Right lung (tissue), 10 donors: ENCODE measurements around the gene PECR. TPM values are rescaled to one million over a fixed set of nuclear protein-coding genes. Genes with fewer than 3 reads are reported as not detected.
A peak's percentile ranks its signal among the peaks of the same experiment; 100 is the strongest.

Source experiments
- DNase-seq, 2 donors: peaks; one replicate each; pipeline ENCODE4 v3.0.0-alpha.2; 2013
- long read RNA-seq, 8 donors: transcript quantifications; one replicate each; lab custom pipeline, GENCODE V29; 2026
- polyA plus RNA-seq, 5 donors: library from polyadenylated mRNA; unstranded; fragments of 120-200 nt; gene quantifications; one replicate each; pipeline versions ENCODE4 v1.2.1 to v1.2.3, GENCODE V29; 2013; ENCODE audit warnings: inconsistent platforms in 1 of 5, low replicate concordance in 1 of 5; ENCODE audit not compliant: insufficient read length in 5 of 5, insufficient read depth in 1 of 5

Gene PECR
- 10 to 100 TPM in 4 of 5 donors, 1 to 10 TPM in 1; 8.4 to 12.9 (median 12.2) TPM for polyA plus RNA-seq
- long read RNA-seq, donor 1, transcript PECR-201 (8 exons, 1,853 nt), result major isoform, 6 of 6 reads
- long read RNA-seq, donor 1, partial matches to known transcripts, result 0 of 6 reads
- long read RNA-seq, donor 1, other reads (novel, unspliced or antisense), result 0 of 6 reads
- long read RNA-seq, donor 2, partial matches to known transcripts, result 0 of 1 reads
- long read RNA-seq, donor 2, other reads (novel, unspliced or antisense), result 0 of 1 reads
- long read RNA-seq, donor 3, partial matches to known transcripts, result 0 of 2 reads
- long read RNA-seq, donor 3, other reads (novel, unspliced or antisense), result 0 of 2 reads
- long read RNA-seq, donor 4, partial matches to known transcripts, result 0 of 2 reads
- long read RNA-seq, donor 4, other reads (novel, unspliced or antisense), result 0 of 2 reads
- long read RNA-seq, donor 5, partial matches to known transcripts, result 0 of 4 reads
- long read RNA-seq, donor 5, other reads (novel, unspliced or antisense), result 0 of 4 reads
- long read RNA-seq, donor 6, transcript PECR-201 (8 exons, 1,853 nt), result major isoform, 5 of 634 reads
- long read RNA-seq, donor 6, partial matches to known transcripts, result 629 of 634 reads
- long read RNA-seq, donor 6, other reads (novel, unspliced or antisense), result 0 of 634 reads
- long read RNA-seq, donor 7, partial matches to known transcripts, result 0 of 4 reads
- long read RNA-seq, donor 7, other reads (novel, unspliced or antisense), result 0 of 4 reads
- long read RNA-seq, donor 8, partial matches to known transcripts, result 0 of 1 reads
- long read RNA-seq, donor 8, other reads (novel, unspliced or antisense), result 0 of 1 reads

DNA sequence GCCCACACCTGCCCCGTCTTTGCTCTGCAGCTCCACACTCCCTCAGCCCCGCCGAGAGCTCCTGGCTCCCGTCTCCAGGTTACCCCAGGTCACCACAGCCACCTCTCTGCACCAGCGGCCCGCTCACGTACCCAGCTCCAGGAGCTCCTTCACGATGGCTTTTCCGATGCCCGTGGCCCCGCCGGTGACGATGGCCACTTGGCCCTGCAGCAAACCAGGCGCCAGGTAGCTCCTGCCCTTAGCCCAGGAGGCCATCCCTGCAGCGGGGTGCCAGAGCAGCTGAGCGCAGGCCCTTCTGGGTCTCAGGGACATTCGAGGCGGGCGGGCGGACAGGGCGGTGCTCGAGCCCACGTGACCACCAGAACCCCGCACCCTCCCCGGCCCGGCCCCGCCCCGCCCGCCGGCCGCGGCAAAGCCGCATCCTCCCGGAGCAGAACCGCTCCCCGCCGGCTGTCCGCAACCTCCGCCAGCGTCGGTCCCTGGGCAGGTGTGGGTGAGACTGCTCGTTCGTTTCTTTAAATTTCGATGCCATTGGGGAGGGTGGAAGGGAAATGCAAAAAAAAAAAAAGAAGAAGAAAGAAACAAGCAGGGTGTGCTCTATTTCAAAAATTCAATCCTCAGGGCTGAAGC is at the start of gene PECR, which contains the start of gene TMEM169:
PECR (minus strand) TSS at position 323 of the 630 bp plus-strand sequence; CDS start at position 255, 68 bp downstream.
TMEM169 (plus strand) TSS at position 433 of the 630 bp plus-strand sequence. CDS start 14,045 bp downstream, outside the sequence.
- peak; percentile 46 to 47 for DNase-seq

DNA sequence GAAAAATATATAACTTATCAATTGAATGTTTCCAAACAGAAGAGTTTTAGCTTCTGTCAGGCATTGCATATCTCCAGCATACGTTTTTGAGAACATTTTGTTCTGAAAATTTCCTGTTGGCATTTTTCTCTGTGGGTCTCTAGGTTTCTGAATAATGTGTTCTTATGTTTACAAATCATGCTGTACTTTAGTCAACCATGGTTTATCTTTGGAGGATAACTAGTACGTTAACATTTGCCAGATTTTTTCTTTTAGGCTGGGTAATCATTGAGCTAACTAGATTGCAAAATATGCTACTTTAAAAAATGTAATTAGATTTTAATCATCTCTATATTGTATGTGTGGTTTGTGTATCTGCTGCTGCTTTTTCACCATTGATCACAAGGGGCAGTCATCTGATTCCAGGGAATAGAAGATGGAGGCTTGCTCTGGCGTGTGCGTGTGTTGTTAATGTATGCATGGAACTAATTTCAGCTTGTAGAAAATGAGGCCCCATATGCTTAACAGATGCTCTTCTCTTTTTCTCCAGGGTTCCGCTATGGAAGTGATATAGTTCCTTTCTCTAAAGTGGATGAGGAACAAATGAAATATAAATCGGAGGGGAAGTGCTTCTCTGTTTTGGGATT is 48.9 kb upstream of the PECR start:
- DNase-seq, result no peak

DNA sequence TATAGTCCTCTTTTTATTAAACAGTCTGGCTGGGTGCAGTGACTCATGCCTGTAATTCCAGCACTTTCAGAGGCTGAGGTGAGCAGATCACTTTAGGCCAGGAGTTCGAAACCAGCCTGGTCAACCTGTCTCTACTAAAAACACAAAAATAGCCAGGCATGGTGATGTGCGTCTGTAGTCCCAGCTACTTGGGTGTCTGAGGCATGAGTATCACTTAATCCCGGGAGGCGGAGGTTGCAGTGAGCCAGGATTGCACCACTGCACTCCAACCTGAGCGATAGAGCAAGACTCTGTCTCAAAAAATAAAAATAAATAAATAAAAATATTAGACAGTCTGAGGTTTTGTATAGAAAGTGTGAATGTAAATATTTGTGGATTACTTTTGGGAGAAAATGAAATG is 45.3 kb upstream of the PECR start:
- DNase-seq, result no peak

DNA sequence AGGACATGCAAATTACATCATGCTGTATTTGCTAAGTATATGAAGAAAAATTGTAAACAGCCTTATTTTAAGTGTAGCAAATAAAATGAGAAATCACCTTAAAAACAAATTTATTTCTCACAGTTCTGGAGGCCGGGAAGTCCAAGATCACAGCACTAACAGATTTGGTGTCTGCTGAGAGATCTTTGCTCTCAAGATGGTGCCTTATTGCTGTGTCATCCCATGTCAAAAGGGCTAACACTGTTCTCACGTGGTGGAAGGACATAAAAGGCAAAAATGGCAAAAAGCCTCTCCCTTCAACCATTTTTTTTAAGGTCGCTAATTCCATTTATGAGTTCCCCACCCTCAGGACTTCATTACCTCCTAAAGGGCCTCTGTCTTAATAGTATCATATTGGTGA is 39.6 kb upstream of the PECR start:
- DNase-seq, result no peak

DNA sequence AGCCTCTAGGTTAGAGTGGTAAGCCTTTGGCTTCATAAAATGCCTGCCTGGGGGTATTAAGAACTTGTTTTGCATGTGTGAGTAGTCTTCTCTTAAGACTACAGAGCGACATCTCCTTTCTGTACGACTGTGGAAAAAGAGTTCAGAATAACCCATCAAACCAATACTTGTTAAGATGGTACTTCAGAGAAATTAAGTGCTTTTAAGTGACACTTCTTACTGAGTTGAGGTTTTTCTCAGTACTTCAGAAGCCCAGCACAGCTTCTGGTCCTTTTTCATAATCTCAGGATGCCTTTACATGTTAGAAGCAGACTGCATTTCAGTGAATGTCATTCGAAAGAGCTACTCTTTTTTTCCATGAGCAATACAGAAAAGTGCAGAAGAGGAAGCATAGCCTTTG is 38.4 kb upstream of the PECR start:
- DNase-seq, result no peak

DNA sequence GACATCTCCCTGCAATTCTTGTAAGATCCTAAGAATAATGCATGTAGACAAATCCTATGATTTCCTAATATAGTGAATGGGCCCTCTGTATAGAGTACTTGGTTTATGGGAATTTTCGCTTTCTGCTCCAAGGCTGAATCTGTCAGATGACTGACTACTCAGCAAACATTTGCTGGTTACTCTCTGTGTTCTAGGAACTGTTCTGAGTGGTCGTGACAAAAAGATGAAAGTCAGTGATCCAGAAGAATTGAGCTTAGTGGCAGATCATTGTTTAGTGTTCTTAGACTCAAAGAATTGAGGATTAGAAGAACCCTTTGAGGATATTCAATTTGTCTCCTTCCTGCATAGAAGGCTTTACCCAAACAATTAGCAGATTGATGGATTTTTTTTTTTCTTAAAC is 37.5 kb upstream of the PECR start:
- no peak for DNase-seq

DNA sequence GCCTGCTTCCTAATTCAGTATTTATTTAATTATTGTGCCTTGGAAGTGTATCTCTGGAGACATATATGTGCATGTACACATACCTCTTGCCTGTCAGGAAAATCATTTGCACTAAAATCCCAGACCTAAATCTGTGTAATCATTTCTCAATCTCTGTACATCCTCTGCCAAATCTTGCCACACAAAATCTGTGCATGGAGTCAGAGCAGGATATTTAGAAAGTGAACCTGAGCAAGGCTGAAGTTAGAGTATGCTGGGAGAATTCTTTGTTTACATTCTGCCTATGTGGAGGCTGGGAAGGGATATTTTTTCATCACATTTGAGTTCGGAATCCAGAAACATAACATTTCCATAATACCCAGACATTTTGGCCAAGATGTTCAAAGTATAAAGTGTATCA is 36.9 kb upstream of the PECR start:
- no peak for DNase-seq

DNA sequence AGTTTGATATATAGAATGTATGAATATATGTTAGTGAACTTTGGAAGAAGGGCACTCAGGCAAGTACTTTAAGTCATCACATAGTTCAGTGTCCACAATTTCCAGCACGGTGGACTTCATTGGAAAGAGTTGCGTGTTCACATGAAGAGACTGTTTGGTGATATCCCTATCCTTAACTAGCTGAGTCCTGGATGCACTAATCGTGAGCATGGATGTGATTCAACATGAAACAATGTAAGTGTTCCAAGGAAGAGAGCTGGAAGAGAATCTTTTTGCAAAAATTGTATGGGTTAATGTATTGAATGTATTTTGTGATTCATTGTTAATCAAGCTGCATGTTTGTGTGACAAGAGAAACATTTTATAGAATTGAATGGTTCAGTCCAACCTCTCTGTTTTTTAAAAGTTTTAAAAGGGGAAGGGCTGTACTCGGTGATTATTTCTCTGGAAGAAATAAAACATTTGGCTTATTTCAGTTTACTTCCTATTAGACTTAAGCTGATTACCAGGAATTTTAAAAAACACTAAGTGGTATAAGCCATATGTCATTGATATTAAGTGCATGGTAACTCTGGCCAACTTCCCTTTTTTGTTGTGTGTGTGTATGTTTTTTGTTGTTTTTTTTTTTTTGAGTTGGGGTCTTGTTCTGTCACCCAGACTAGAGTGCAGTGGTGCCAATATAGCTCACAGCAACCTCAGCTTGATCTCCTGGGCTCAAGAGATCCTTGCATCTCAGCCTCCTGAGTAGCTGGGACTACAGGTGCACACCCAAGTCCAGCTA is 36.1 kb upstream of the PECR start:
- DNase-seq, result no peak

DNA sequence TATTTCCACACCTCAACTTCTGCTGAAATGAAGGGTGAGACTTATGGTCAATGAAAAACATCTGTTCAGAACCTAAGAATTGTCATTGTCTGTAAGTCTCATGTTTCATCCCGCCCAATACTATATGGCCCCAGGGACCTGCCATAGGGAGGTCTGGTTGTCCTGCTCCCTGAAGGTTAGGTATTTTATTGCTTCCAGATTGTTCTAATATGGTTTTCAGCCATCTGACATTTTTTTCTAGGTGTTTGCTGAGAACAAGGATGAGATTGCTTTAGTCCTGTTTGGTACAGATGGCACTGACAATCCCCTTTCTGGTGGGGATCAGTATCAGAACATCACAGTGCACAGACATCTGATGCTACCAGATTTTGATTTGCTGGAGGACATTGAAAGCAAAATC is 34.8 kb upstream of the PECR start:
- DNase-seq, result no peak

DNA sequence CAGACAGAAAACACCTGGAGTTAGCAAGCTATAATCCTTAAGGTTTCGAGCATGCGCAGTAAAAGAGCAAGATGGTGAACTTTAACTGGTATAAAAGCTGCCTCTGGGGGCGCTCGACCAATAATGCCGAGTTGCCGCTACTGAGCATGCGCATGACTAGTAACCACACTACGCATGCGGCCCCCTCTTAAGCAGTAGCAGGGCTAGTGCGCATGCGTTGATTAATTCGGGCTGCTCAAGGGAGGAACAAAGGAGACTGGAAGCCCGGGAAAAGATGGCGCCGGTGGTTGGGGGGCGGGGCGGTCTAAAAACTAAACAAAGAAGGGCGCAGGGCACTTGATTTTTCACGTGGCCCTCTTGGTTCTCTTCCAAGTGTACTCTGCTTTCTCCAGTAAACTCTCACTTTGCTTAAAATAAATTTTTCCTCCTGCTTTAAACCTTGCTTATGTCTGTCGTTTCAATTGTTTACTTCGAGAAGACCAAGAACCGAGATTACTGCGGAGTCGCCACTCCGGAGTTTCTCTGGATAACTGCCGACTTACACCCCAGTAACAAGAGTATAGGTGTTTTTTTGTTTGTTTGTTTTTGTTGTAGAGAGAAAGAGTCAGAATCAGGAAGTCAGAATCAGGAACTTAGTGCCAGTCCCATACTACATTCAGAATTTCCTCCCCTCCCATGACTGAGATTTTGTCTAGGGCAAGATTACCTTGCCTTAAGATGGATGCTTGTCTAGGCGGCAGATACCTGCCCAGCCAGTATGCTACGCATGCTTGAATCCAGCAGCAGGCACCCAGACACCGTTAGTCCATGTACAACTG is 33.3 kb upstream of the PECR start:
- peak; percentile 98 to 99 for DNase-seq

DNA sequence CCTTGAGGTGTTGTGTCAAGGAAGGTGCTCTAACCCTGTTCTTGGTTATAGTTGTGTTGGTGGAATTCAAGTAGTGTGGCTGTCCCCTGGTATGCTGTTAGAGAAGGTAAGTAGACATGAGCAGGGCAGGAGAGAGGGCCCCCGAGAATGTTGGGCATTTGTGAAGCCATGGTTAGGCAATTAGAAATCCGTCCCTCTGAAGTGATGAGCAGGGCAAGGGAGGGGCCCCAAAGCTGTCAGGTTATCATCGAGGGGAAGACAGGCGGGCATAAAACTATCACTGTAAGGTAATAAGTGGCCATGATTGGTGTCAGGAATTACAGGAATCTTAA is 32.7 kb upstream of the PECR start:
- DNase-seq, result no peak

DNA sequence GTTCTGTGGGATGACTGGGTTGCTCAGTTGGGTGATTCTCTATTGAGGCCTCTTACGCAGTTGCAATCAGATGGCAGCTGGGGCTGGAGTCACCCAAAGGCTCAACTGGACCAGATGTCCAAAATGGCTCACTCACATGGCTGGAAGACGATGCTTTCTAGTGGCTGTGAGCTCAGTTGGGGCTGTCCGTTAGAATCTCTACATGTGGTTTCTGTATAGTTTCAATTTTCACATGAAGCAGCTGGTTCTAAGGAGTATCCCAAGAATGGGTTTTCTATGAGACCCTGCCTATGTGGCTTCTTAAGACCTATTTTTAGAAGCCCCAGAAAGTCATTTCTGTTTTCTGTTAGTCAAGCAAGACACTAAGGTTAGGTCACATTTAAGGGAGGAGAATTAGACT is 32.0 kb upstream of the PECR start:
- DNase-seq, result no peak

DNA sequence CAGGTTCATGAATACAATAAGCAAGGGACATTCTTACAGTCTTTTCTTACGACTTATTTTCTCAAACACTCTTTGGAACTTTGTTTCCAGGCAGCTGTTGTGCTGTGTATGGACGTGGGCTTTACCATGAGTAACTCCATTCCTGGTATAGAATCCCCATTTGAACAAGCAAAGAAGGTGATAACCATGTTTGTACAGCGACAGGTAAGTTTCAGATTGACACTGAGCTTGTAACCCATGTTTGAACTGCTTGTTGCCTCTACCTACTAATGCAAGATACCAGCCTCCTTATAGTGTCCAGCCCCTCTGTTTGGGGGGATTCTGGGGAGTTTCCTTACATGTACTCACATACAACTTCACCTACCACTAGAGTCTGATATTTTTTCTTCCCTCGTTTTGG is 31.3 kb upstream of the PECR start:
- DNase-seq, result no peak

DNA sequence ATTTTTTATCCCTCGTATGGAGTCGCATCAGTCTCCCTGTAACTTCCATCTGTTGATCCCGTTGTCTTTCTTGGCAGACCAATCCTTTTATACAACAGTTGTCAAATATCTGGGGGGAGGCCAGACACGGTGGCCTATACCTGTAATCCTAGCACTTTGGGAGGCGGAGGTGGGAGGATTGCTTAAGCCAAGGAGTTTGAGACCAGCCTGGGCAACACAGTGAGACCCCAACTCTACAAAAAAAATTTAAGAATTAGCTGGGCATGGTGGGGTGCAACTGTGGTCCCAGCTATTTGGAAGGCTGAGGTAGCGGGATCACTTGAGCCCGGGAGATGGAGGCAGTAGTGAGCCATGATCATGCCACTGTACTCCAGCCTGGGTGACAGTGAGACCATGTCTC is 29.5 kb upstream of the PECR start:
- DNase-seq, result no peak

DNA sequence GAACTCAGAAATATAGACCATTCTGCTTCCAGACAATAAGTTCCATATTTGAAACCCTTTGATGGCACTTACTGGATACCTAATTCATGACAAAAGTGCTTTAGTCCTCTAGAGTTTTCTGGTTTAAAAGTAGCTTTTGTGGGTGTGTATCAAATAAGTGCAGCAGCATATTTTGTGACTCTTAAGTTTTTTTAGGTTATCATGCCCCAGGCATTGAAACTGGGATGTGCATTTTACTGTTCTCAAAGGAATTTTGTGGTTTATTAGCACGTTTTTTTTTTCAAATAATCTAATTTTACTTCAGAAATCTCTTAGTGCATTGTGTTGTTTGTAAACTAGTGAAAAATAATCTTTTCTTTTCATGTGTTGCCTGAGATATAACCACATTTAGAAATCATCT is 29.0 kb upstream of the PECR start:
- no peak for DNase-seq

DNA sequence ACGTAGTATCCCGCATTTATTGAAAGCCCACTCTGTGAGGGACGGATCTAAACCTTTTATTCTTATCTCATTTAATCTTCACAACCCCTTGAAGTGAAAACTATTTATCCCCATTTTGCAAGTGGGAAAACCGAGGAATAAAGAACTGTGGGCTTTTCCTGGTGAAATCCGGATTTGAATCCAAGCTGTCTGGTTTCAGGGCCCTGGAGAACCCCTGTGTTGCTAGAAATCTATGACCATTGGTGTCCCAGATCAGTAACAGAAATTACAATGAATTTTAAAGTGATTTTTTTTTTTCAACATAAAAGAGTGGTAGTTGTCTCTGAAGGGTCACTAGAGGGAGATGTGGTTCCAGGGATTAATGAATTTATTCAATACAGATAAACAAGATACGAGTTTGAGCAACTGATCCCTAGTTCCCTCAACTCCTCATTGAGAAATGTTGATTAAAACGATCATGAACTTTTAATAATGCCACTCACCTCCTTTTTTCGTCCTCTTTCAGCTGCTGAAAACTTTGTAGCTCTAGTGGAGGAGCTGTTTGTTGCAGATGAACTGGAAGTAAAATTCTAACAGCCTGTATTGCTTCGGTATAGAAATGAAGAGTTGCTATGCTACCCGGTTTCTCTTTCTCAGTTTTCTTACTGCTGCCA is 28.5 kb upstream of the PECR start:
- peak in 1 of 2 donors; percentile 24 for DNase-seq

DNA sequence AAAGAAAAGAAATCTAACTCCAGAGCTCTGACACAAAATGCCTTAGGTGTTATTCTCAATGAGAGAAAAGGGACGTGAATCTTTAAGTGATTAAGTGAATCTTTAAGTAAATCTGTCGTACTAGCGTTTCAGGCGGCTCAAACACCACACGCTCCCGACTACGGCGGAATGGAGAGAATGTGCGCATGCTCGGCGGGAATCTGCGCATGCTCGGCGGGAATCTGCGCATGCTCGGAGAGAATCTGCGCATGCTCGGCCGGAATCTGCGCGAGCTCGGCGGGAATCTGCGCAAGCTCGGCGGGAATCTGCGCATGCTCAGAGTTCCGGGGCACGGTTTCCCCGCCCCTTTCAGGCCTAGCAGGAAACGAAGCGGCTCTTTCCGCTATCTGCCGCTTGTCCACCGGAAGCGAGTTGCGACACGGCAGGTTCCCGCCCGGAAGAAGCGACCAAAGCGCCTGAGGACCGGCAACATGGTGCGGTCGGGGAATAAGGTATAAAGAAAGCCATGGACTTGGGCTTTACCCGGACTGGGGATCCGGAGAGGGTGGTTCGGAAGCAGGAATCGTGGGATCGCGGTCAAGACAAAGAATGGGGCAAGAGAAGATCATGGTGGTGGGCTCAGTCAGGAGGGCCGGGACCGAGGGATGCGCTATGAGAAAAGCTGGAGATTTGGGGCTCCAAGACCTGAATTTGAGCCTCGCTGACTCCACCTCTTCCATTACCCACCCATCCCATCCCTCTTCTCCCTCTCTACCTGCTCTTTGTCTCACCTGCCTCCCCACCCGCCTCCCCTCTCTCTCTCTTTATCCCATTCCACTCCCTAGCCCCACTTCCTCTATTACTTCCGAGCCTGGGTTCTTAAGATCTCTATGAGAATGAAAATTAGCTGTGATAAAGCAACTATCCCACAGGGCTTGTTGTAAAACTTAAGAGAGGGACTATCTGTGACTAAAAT is 27.6 kb upstream of the PECR start, which contains the start of gene XRCC5:
XRCC5 (plus strand) TSS at position 382 of the 955 bp plus-strand sequence; CDS start at position 471, 89 bp downstream.
- peak; percentile 97 to 99 for DNase-seq

DNA sequence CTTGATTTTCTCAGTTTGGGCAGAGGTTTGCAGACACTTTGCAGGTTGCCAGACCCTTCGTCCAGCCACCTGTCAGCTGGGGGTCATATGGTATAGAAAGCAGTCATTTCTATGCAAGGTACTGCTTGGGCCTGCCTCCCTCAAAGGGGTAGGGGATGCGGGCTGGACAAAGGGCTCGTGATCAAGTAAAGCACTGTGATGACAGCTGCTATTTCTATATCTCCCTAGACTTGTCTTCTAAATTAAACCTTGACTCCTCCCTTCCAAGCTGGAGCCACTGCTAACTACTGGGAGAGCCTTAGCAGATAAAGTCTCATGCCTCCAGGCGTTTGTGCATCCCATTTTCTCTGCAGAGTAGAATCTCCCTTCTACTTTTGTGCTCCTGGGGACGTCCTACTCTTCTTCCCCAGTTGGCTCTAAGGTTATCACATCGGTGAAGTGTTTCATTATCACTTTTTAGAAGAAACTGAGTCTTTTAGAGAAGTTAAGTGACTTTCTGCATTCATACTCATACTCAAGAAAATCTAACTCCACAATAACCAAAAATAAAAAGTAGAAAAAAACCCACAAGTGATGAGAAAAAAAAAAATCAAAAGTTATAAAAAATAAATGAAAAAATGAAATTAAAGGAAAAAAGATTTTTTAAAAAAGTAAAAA is 26.8 kb upstream of the PECR start:
- DNase-seq, result no peak
